Large intestine (tissue), 3 donors: ENCODE data around the gene PFDN4. TPM values are rescaled to one million over a fixed set of nuclear protein-coding genes. Genes with fewer than 3 reads are reported as not detected.

Experiments
- DNase-seq, 2 donors: peaks; one replicate each; pipeline versions ENCODE4 v3.0.0 to v3.0.0-alpha.2; 2013
- H3K27ac ChIP-seq: one replicate; pipeline ENCODE4 v1.5.1; 2013; ENCODE audit warnings: low read length
- H3K27me3 ChIP-seq: 2 replicates; pipeline ENCODE4 v1.6.1; 2013; ENCODE audit warnings: low read length; ENCODE audit not compliant: control insufficient read depth, insufficient read depth
- H3K36me3 ChIP-seq: 2 replicates; pipeline ENCODE4 v1.6.1; 2013; ENCODE audit warnings: low read length; ENCODE audit not compliant: control insufficient read depth, insufficient read depth
- H3K4me1 ChIP-seq: one replicate; pipeline ENCODE4 v1.6.1; 2013; ENCODE audit warnings: low read length; ENCODE audit not compliant: control insufficient read depth, insufficient read depth
- H3K4me3 ChIP-seq: one replicate; pipeline ENCODE4 v1.5.1; 2013; ENCODE audit warnings: low read length
- H3K9me3 ChIP-seq: one replicate; pipeline ENCODE4 v1.6.1; 2013; ENCODE audit warnings: mild to moderate bottlenecking, low read depth, low read length, moderate library complexity; ENCODE audit not compliant: control insufficient read depth
- WGBS: methylation state at CpG from one replicate; pipeline ENCODE4 v1.1.5; 2013; ENCODE audit warnings: low lambda C conversion rate; ENCODE audit not compliant: insufficient coverage; 5-methylcytosine and 5-hydroxymethylcytosine counted together
- polyA plus RNA-seq: library from polyadenylated mRNA; unstranded; fragments of 120-200 nt; gene quantifications from one replicate; pipeline ENCODE4 v1.2.1, GENCODE V29; 2013

PFDN4 gene
- polyA plus RNA-seq, 1 donor: 42.2 TPM

DNA sequence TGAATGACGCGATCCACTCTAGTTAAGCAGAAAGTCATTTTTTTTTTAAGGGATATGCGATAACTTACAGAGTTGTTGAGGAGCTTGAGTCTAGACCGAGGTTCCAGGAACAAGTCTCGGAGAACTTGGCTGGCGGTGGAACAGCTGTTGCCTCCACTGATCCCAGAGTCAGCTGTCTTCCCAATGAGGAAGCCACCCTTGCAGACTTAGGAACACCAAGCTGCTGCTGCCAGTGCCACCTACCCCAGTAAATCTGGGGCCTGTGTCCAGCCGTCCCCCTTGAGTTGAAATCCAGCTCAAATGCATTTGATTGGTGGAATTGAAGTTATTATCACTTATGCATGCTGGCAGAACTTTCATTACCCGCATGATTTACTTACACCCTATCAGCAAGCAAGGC, 6.7 kb downstream of the PFDN4 start:
- no peak for DNase-seq
- WGBS: 93% methylated on average over 2 of the region's 8 CpGs

DNA sequence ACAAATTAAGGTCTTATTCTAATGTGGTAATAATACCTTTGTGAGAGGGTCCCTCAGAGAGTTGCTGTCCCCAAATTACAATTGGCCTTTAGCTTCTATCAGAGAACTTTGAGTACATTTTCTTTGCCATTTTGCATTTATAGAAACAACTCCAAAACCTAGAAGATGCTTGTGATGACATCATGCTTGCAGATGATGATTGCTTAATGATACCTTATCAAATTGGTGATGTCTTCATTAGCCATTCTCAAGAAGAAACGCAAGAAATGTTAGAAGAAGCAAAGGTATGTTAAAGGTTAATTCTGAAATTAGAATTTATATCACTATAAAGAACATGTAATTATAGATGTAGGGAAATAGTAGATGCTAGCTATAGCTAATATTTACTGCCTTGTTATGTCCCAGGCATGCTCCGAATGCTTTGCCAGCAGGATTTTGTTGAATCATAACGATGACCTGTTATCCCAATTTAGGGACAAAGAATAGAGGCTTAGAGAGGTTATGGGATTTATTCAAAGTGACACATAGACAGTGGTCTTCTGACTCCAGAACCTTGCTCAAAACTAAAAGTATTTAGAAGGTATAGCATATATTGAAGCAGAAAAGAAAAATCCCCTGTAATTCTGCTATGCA, 7.4 kb downstream of the PFDN4 start:
- 100% methylated on average over 1 of the region's 3 CpGs for WGBS
- no peak for DNase-seq
- H3K4me3 ChIP-seq: no peak overlapping the region
- no peaks in the 10 kb centered on the region for H3K4me1 ChIP-seq
- no peak overlapping the region for H3K27ac ChIP-seq
- H3K36me3 ChIP-seq: peaks cover 20% of the 10 kb centered on the region
- no peaks in the 10 kb centered on the region for H3K27me3 ChIP-seq
- H3K9me3 ChIP-seq: no peaks in the 10 kb centered on the region

More for the DNA sequence above, 6.7 kb downstream of the PFDN4 start:
- Histone ChIP-seq H3K36me3 (peaks cover 20% of the 10 kb centered on the region), H3K27ac (no peak overlapping the region), H3K9me3 (no peaks in the 10 kb centered on the region), H3K4me1 (no peaks in the 10 kb centered on the region), H3K27me3 (no peaks in the 10 kb centered on the region), H3K4me3 (no peak overlapping the region)

- WGBS: 93% methylated on average over 3 of the region's 7 CpGs
- no peak overlapping the region for H3K4me3 ChIP-seq
- H3K36me3 ChIP-seq: peaks cover 20% of the 10 kb centered on the region
- no peak for DNase-seq
- H3K9me3 ChIP-seq: no peaks in the 10 kb centered on the region
- no peak overlapping the region for H3K27ac ChIP-seq
- H3K27me3 ChIP-seq: no peaks in the 10 kb centered on the region
- H3K4me1 ChIP-seq: no peaks in the 10 kb centered on the region
Observed at GRCh38 chr20:54217762-54218161, 9.9 kb downstream of the PFDN4 start.

GRCh38 chr20:54218470-54218869, 10.6 kb downstream of the PFDN4 start:
- no peak overlapping the region for H3K4me3 ChIP-seq
- H3K9me3 ChIP-seq: no peaks in the 10 kb centered on the region
- peaks cover 20% of the 10 kb centered on the region for H3K36me3 ChIP-seq
- no peaks in the 10 kb centered on the region for H3K4me1 ChIP-seq
- no peak overlapping the region for H3K27ac ChIP-seq
- no peak for DNase-seq
- no peaks in the 10 kb centered on the region for H3K27me3 ChIP-seq

- Histone ChIP-seq H3K4me3 (no peak overlapping the region), H3K27ac (no peak overlapping the region), H3K9me3 (no peaks in the 10 kb centered on the region), H3K36me3 (peaks cover 15% of the 10 kb centered on the region), H3K27me3 (no peaks in the 10 kb centered on the region), H3K4me1 (no peaks in the 10 kb centered on the region)
- DNase-seq: no peak
- 61% methylated on average over 2 of the region's 6 CpGs for WGBS
Observed at GRCh38 chr20:54219751-54220426, 12.0 kb downstream of the PFDN4 start.

- no peaks in the 10 kb centered on the region for H3K27me3 ChIP-seq
- peaks cover 10% of the 10 kb centered on the region for H3K36me3 ChIP-seq
- H3K4me1 ChIP-seq: no peaks in the 10 kb centered on the region
- no peak overlapping the region for H3K4me3 ChIP-seq
- H3K9me3 ChIP-seq: no peaks in the 10 kb centered on the region
- WGBS: 100% methylated on average over 3 of the region's 6 CpGs
- DNase-seq: no peak
- H3K27ac ChIP-seq: no peak overlapping the region
Observed at GRCh38 chr20:54220722-54221121, 12.8 kb downstream of the PFDN4 start.

DNA sequence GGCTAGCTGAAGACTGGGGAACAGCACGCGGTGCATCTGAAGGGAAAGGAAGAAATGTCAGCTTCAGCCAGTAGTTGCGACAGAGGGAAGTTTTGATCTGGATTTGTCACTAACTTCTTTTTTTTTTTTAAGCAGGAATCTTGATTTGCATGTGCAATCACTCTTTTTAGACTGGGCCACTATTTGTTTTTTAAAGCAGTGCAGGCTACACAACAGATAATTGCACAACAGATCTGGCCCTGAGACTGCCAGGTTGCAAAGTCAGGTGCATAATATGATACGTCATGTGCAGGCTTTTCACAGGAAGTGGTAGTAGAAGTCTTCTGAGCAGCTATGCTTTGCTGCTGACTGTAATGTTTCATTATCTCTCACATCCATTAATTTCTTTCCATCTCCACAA, 13.5 kb downstream of the PFDN4 start:
- no peaks in the 10 kb centered on the region for H3K27me3 ChIP-seq
- no peaks in the 10 kb centered on the region for H3K4me1 ChIP-seq
- H3K9me3 ChIP-seq: no peaks in the 10 kb centered on the region
- WGBS: no CpG with 5 or more reads among the region's 4 CpGs
- no peak overlapping the region for H3K4me3 ChIP-seq
- H3K36me3 ChIP-seq: peaks cover 8% of the 10 kb centered on the region
- H3K27ac ChIP-seq: no peak overlapping the region
- DNase-seq: peak in 1 of 2 donors; percentile 15

DNA sequence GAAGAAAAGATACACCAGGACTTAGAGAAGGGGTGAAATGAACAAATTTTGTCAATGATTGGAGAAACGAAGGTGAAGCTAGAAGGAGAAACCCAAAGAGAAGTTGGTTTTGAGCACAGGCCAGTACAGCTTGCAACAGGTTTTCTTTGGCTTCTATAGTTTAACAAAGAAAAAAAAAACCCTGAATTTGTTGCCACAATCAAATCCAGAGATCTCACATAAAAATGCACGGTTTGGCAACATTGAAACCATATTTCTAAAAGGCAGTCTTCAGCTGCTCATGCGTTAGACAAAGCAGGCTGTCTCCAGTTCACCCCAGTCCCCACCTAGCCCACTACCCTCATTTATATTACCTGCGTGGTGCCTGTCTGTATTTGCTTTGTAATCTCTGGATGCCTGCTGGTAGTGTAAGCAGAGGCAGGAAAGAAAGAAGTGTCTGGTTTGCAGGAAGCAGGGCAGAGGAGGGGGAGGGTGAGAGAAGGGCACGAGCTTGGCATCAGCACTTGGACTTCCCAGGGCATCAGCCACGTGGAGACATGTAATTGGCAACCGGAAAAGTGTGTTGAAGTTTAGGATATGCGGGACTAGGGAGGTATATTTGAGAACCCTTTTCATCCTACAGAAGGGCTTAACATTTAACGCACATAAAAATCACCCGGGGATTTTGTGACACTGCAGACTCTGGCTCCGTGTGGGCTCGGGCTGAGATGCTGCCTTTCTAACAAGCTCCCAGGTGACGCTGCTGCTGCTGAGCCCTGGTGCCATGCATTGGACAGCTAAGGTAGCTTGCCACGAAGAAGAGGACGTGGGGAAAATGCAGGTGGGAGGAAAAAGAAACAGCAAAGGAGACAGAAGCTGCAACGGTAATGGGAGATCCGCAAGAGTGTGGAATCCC, 14.4 kb downstream of the PFDN4 start:
- no peaks in the 10 kb centered on the region for H3K9me3 ChIP-seq
- no peak for DNase-seq
- H3K27ac ChIP-seq: no peak overlapping the region
- H3K27me3 ChIP-seq: no peaks in the 10 kb centered on the region
- no peaks in the 10 kb centered on the region for H3K4me1 ChIP-seq
- WGBS: 61% methylated on average over 4 of the region's 17 CpGs
- peaks cover 3% of the 10 kb centered on the region for H3K36me3 ChIP-seq
- no peak overlapping the region for H3K4me3 ChIP-seq

DNA sequence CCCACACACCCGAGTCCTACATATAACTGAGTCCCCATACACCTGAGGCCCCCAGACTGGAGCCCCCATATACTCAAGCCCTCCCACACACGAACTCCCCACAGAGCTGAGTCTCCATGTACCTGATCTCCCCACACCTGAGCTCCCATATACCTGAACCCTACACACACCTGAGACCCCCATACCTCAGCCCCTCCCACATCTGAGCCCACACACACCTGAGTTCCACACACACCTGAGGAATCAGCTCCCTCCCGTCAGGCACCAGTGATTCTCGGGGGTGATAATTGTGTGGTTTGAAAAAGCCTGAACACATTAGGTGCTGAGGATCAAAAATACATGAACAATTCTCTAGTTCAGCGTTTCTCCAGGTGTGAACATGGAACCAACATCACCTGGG, 15.4 kb downstream of the PFDN4 start:
- Histone ChIP-seq H3K36me3 (no peaks in the 10 kb centered on the region), H3K4me1 (no peaks in the 10 kb centered on the region), H3K27ac (no peak overlapping the region), H3K4me3 (no peak overlapping the region), H3K9me3 (no peaks in the 10 kb centered on the region), H3K27me3 (no peaks in the 10 kb centered on the region)
- WGBS: no CpG with 5 or more reads among the region's 5 CpGs
- DNase-seq: no peak

DNA sequence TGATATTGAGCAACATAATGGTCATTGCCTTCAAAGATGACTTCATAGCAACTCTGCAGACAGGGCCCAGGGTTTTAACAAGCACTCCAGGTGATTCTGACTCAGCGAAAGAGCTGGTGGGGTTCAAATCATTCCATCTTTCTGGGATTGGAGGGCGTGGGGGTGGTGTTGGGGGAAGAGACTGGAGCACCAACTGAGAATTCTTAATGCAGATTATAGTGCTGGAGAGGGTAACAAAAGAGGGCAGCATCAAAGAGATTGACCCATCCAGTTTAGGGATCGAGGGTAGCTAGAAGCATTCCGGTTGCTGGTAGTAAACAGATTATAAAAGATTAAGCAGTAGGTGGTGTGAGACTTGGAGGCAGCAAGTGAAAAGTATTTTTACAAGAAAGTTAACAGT, 15.9 kb downstream of the PFDN4 start:
- Histone ChIP-seq H3K4me1 (no peaks in the 10 kb centered on the region), H3K9me3 (no peaks in the 10 kb centered on the region), H3K27me3 (no peaks in the 10 kb centered on the region), H3K4me3 (no peak overlapping the region), H3K36me3 (no peaks in the 10 kb centered on the region), H3K27ac (no peak overlapping the region)
- no peak for DNase-seq
- 51% methylated on average over 4 of the region's 4 CpGs for WGBS
